Neural progenitor cell (in vitro differentiated cells): ENCODE results near the gene IL31RA. TPM values are rescaled to one million over a fixed set of nuclear protein-coding genes. Genes with fewer than 3 reads are reported as not detected.

Experiments
- DNase-seq: peaks from one replicate; pipeline ENCODE4 v3.0.0-alpha.2; 2016; ENCODE audit warnings: low spot score
- H2AFZ ChIP-seq: fragments of 200-600 bp; sonication (generic); replicated peaks from 2 replicates; pipeline ENCODE4 v1.6.1; 2016; ENCODE audit warnings: antibody characterized with exemption
- H3F3A ChIP-seq: fragments of 200-600 bp; sonication (generic); 2 replicates; pipeline ENCODE4 v1.6.1; 2016; ENCODE audit warnings: antibody characterized with exemption, low read depth
- H3K27ac ChIP-seq: fragments of 200-600 bp; sonication (generic); 2 replicates; pipeline ENCODE4 v1.5.1; 2016; ENCODE audit warnings: mild to moderate bottlenecking
- H3K27me3 ChIP-seq: fragments of 200-600 bp; sonication (generic); 2 replicates; pipeline ENCODE4 v1.6.1; 2016; ENCODE audit warnings: mild to moderate bottlenecking, moderate library complexity
- H3K36me3 ChIP-seq: fragments of 200-600 bp; sonication (generic); 2 replicates; pipeline ENCODE4 v1.5.1; 2016
- H3K4me1 ChIP-seq: fragments of 200-600 bp; sonication (generic); 2 replicates; pipeline ENCODE4 v1.6.1; 2016; ENCODE audit warnings: mixed run types
- H3K4me2 ChIP-seq: fragments of 200-600 bp; sonication (generic); 2 replicates; pipeline ENCODE4 v1.6.1; 2016
- H3K4me3 ChIP-seq: fragments of 200-600 bp; sonication (generic); 2 replicates; pipeline ENCODE4 v1.5.1; 2016
- H3K79me2 ChIP-seq: fragments of 200-600 bp; sonication (generic); 2 replicates; pipeline ENCODE4 v1.6.1; 2016; ENCODE audit warnings: low read depth
- H3K9ac ChIP-seq: fragments of 200-600 bp; sonication (generic); 2 replicates; pipeline ENCODE4 v1.6.1; 2016
- H3K9me3 ChIP-seq: fragments of 200-600 bp; sonication (generic); 2 replicates; pipeline ENCODE4 v1.5.1; 2016; ENCODE audit warnings: low read depth
- H4K20me1 ChIP-seq: fragments of 200-600 bp; sonication (generic); 2 replicates; pipeline ENCODE4 v1.6.1; 2016; ENCODE audit warnings: low read depth
- H3K27ac Mint-ChIP-seq: 3 replicates; pipeline ENCODE4 v1.8.0; 2021; ENCODE audit warnings: mixed read lengths
- H3K27me3 Mint-ChIP-seq: 2 replicates; pipeline ENCODE4 v1.8.0; 2022; ENCODE audit warnings: low read depth, mild to moderate bottlenecking, inconsistent platforms, moderate library complexity, mixed read lengths; ENCODE audit not compliant: insufficient read depth
- H3K36me3 Mint-ChIP-seq: 3 replicates; pipeline ENCODE4 v1.8.0; 2021; ENCODE audit warnings: mixed read lengths
- H3K4me1 Mint-ChIP-seq: 3 replicates; pipeline ENCODE4 v1.8.0; 2021; ENCODE audit warnings: mixed read lengths
- H3K4me3 Mint-ChIP-seq: 3 replicates; pipeline ENCODE4 v1.8.0; 2021; ENCODE audit warnings: mild to moderate bottlenecking, moderate library complexity, mixed read lengths
- H3K9me3 Mint-ChIP-seq: 3 replicates; pipeline ENCODE4 v1.8.0; 2020; ENCODE audit warnings: mixed read lengths
- EZH2 ChIP-seq: fragments of 200-600 bp; sonication (generic); IDR thresholded peaks from 2 replicates; pipeline ENCODE4 v1.6.1; 2017; ENCODE audit warnings: antibody characterized with exemption, mild to moderate bottlenecking, moderate library complexity
- EZH2phosphoT487 ChIP-seq: fragments of 200-600 bp; sonication (generic); IDR thresholded peaks from 2 replicates; pipeline ENCODE4 v1.6.1; 2017; ENCODE audit warnings: antibody characterized with exemption
- total RNA-seq: library from RNA; depleted of rRNA; stranded (reverse); fragments of >200 nt; gene quantifications from 2 replicates; pipeline ENCODE4 v1.2.3, GENCODE V29; 2015; ENCODE audit warnings: low replicate concordance
- TF ChIP-seq, protein P1 (sequence below): fragments of 200-600 bp; sonication (generic); IDR thresholded peaks from 2 replicates; pipeline ENCODE4 v1.5.1; 2017; ENCODE audit warnings: antibody characterized with exemption, mild to moderate bottlenecking

Gene IL31RA
- total RNA-seq, 1 donor from 2014 or later = not detected

DNA sequence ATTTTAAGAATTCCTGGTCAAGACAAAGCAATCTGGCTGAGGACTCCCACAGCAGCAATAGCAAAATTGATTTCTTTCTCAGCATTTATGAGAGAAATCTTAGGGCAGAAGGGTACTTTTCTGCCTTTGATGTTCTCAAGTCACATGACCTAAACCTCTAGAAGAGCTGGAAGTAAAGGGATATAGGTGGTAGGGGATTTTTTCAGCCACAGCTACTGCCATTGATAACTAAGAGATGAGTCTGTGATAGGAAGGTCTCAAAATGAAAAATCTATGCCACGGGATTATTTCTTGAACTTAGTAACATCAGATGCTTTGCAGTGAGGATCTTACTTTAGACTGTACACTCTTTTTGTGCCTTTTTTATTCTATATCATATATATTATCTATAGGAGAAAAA, 108.1 kb downstream of the IL31RA start:
- no peaks in the 10 kb centered on the region for H3K4me1 ChIP-seq
- no peak overlapping the region for H3K4me3 ChIP-seq
- no peak overlapping the region for H2AFZ ChIP-seq
- no peaks in the 10 kb centered on the region for H3K4me1 Mint-ChIP-seq
- H3K79me2 ChIP-seq = no peaks in the 10 kb centered on the region
- no peaks in the 10 kb centered on the region for H3K27me3 Mint-ChIP-seq
- H3F3A ChIP-seq = no peaks in the 10 kb centered on the region
- H3K9me3 ChIP-seq = no peaks in the 10 kb centered on the region
- TF ChIP-seq, protein P1, sequence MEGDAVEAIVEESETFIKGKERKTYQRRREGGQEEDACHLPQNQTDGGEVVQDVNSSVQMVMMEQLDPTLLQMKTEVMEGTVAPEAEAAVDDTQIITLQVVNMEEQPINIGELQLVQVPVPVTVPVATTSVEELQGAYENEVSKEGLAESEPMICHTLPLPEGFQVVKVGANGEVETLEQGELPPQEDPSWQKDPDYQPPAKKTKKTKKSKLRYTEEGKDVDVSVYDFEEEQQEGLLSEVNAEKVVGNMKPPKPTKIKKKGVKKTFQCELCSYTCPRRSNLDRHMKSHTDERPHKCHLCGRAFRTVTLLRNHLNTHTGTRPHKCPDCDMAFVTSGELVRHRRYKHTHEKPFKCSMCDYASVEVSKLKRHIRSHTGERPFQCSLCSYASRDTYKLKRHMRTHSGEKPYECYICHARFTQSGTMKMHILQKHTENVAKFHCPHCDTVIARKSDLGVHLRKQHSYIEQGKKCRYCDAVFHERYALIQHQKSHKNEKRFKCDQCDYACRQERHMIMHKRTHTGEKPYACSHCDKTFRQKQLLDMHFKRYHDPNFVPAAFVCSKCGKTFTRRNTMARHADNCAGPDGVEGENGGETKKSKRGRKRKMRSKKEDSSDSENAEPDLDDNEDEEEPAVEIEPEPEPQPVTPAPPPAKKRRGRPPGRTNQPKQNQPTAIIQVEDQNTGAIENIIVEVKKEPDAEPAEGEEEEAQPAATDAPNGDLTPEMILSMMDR = no peak
- TF ChIP-seq EZH2phosphoT487 (no peak), EZH2 (no peak)
- no peak overlapping the region for H3K4me3 Mint-ChIP-seq
- H3K4me2 ChIP-seq = no peak overlapping the region
- H3K36me3 Mint-ChIP-seq = peaks cover 10% of the 10 kb centered on the region
- no peaks in the 10 kb centered on the region for H3K9me3 Mint-ChIP-seq
- peaks cover 3% of the 10 kb centered on the region for H3K36me3 ChIP-seq
- H3K27ac Mint-ChIP-seq = no peak overlapping the region
- no peaks in the 10 kb centered on the region for H4K20me1 ChIP-seq
- H3K27me3 ChIP-seq = no peaks in the 10 kb centered on the region
- H3K9ac ChIP-seq = no peak overlapping the region
- H3K27ac ChIP-seq = no peak overlapping the region
- DNase-seq = no peak

DNA sequence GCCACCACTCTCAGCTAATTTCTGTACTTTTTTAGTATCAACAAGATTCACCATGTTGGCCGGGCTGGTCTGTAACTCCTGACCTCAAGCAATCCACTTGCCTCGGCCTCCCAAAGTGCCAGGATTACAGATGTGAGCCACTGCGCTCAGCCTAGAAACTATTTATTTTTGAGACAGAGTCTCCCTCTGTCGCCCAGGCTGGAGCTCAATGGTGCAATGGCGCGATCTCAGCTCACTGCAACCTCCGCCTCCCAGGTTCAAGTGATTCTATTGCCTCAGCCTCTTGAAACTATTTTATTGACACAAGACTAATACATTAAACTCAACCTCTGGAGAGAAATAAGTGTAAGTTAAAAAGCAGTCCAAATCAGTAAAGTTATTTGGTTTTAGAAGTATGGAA, 109.6 kb downstream of the IL31RA start:
- DNase-seq = no peak
- Histone ChIP-seq H3K27me3 (no peaks in the 10 kb centered on the region), H3K4me3 (no peak overlapping the region), H3F3A (no peaks in the 10 kb centered on the region), H3K27ac (no peak overlapping the region), H3K79me2 (no peaks in the 10 kb centered on the region), H4K20me1 (no peaks in the 10 kb centered on the region), H3K9ac (no peak overlapping the region), H2AFZ (no peak overlapping the region), H3K36me3 (no peaks in the 10 kb centered on the region), H3K9me3 (no peaks in the 10 kb centered on the region), H3K4me2 (no peak overlapping the region), H3K4me1 (no peaks in the 10 kb centered on the region)
- Mint-ChIP-seq H3K36me3 (peaks cover 6% of the 10 kb centered on the region), H3K27me3 (no peaks in the 10 kb centered on the region), H3K27ac (no peak overlapping the region), H3K9me3 (no peaks in the 10 kb centered on the region), H3K4me3 (no peak overlapping the region), H3K4me1 (no peaks in the 10 kb centered on the region)
- no peak for TF ChIP-seq EZH2

DNA sequence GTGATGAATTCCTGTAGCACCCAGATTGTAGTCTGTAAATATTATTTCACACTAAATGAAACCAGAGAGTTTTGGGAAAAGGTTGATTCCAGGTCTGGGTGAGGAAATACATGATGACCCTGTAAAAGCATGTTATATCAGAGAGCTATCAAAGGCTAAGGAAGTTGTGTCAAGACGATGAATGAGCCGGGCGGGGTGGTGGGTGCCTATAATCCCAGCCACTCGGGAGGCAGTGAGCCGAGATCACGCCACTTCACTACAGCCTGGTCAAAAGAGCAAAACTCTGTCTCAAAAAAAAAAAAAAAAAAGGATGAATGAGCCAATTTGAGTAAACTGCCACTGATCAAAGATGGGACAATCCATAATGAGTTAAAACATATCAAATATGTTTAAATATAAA, 114.4 kb downstream of the IL31RA start:
- no peak overlapping the region for H3K4me3 ChIP-seq
- H3K79me2 ChIP-seq = no peaks in the 10 kb centered on the region
- H3K4me1 Mint-ChIP-seq = no peaks in the 10 kb centered on the region
- DNase-seq = no peak
- no peaks in the 10 kb centered on the region for H3K27me3 Mint-ChIP-seq
- H3K27ac ChIP-seq = no peak overlapping the region
- no peak overlapping the region for H3K4me3 Mint-ChIP-seq
- H3K36me3 Mint-ChIP-seq = peaks cover 3% of the 10 kb centered on the region
- no peaks in the 10 kb centered on the region for H3K9me3 Mint-ChIP-seq
- H3F3A ChIP-seq = no peaks in the 10 kb centered on the region
- no peak overlapping the region for H2AFZ ChIP-seq
- H3K27me3 ChIP-seq = no peaks in the 10 kb centered on the region
- H3K4me1 ChIP-seq = no peaks in the 10 kb centered on the region
- H3K9ac ChIP-seq = no peak overlapping the region
- TF ChIP-seq, protein P1 = no peak
- TF ChIP-seq EZH2 (no peak), EZH2phosphoT487 (no peak)
- no peak overlapping the region for H3K4me2 ChIP-seq
- no peaks in the 10 kb centered on the region for H3K9me3 ChIP-seq
- no peak overlapping the region for H3K27ac Mint-ChIP-seq
- H3K36me3 ChIP-seq = no peaks in the 10 kb centered on the region
- no peaks in the 10 kb centered on the region for H4K20me1 ChIP-seq

DNA sequence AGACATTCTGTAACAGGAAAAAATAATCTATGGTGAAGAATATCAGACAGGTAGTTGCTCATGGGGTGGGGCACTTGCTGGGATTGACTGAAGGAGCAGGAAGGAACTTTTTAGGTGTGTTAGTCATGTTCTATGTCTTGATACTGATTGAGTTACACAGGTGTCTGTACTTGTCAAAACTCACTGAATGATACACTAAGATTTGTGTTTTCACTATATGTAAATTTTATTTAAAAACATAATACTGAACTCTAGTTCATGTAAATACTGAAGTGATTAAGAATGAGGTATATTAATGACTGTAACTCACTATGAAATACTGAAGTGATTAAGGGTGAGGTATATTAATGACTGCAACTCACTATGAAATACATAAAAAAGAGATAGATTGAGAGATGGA, 115.1 kb downstream of the IL31RA start:
- no peaks in the 10 kb centered on the region for H3K4me1 Mint-ChIP-seq
- H3F3A ChIP-seq = no peaks in the 10 kb centered on the region
- peaks cover 3% of the 10 kb centered on the region for H3K36me3 Mint-ChIP-seq
- no peaks in the 10 kb centered on the region for H4K20me1 ChIP-seq
- H3K79me2 ChIP-seq = no peaks in the 10 kb centered on the region
- no peaks in the 10 kb centered on the region for H3K27me3 ChIP-seq
- no peaks in the 10 kb centered on the region for H3K4me1 ChIP-seq
- H3K27ac Mint-ChIP-seq = no peak overlapping the region
- no peaks in the 10 kb centered on the region for H3K9me3 ChIP-seq
- DNase-seq = no peak
- H3K36me3 ChIP-seq = no peaks in the 10 kb centered on the region
- no peaks in the 10 kb centered on the region for H3K9me3 Mint-ChIP-seq
- no peak overlapping the region for H3K4me2 ChIP-seq
- H3K4me3 Mint-ChIP-seq = no peak overlapping the region
- no peak for TF ChIP-seq EZH2
- TF ChIP-seq EZH2phosphoT487 = no peak
- TF ChIP-seq, protein P1 = no peak
- H3K27ac ChIP-seq = no peak overlapping the region
- no peak overlapping the region for H2AFZ ChIP-seq
- no peaks in the 10 kb centered on the region for H3K27me3 Mint-ChIP-seq
- H3K4me3 ChIP-seq = no peak overlapping the region
- no peak overlapping the region for H3K9ac ChIP-seq
